T-helper 2 cell treated with Interferon-gamma antibody and Interleukin-4, amounts not matched to agents 5 μg/mL and 100 μg/mL, for 36 hours (primary cell): ENCODE results near the gene GCNT4.
A peak's percentile ranks its signal among the peaks of the same experiment; 100 is the strongest.

Experiments used
- DNase-seq: peaks from one replicate; pipeline ENCODE4 v3.0.0; 2021; ENCODE audit warnings: low spot score
- H3K27ac Mint-ChIP-seq: one replicate; pipeline ENCODE4 v1.8.0; 2021; ENCODE audit warnings: mild to moderate bottlenecking, mixed read lengths
- H3K27me3 Mint-ChIP-seq: one replicate; pipeline ENCODE4 v1.8.0; 2021; ENCODE audit warnings: low read depth, mixed read lengths
- H3K36me3 Mint-ChIP-seq: one replicate; pipeline ENCODE4 v1.8.0; 2021; ENCODE audit warnings: low read depth, mixed read lengths
- H3K4me1 Mint-ChIP-seq: one replicate; pipeline ENCODE4 v1.8.0; 2021; ENCODE audit warnings: low read depth, mixed read lengths
- H3K4me3 Mint-ChIP-seq: one replicate; pipeline ENCODE4 v1.8.0; 2022; ENCODE audit warnings: mild to moderate bottlenecking, moderate library complexity, mixed read lengths
- H3K9me3 Mint-ChIP-seq: one replicate; pipeline ENCODE4 v1.8.0; 2021; ENCODE audit warnings: mixed read lengths

Gene GCNT4

DNA sequence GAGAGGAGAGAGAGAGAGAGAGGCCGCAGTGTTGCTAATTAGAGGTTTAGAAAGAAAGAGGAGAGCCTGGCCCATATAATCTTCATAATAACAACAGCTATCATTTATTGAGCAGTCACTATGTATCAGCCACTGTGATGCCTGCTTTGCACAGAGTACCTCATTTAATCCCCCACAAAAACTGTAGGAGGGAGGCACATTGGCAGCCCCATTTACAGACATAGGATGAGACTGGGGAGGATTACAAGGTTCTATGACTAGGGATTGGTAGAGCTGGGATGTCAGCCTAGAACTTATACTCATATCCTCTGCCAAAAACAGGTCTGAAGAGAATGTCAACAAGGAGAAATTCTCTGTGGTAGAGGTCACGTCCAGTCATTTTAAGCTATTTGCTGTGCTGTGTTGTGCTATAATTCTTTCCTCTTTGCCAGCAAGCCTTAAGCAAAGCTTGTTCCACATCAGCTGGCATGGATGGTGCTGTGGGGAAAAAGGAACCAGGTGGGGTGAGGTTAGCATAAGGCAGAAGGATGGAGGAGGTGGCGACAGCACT, 6.7 kb upstream of the GCNT4 start:
- Mint-ChIP-seq H3K27me3 (peaks cover 21% of the 10 kb centered on the region), H3K4me1 (peaks cover 32% of the 10 kb centered on the region), H3K4me3 (no peak overlapping the region), H3K27ac (peak overlapping the region; percentile 2), H3K36me3 (no peaks in the 10 kb centered on the region), H3K9me3 (no peaks in the 10 kb centered on the region)
- DNase-seq: no peak

DNA sequence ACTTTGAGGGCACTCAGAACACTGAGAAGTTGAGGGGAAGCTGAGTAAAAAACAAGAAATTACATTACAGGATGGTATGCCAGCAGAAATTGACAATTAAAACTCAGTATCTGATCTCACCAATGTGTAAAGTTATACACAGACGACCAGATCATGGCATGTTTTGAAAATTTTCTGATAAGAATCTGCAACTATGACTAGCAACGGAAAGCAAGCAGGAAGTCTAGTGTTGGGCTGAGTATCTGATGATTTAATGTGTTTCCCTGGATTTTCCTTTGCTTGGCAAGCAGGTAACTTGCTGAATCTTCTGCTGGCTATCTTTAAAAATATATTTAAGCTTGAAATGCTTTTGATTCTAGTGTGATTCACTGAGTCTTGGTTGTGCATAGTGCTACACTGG, 5.2 kb upstream of the GCNT4 start:
- Mint-ChIP-seq H3K36me3 (no peaks in the 10 kb centered on the region), H3K27me3 (peaks cover 27% of the 10 kb centered on the region), H3K9me3 (no peaks in the 10 kb centered on the region), H3K4me1 (peaks cover 33% of the 10 kb centered on the region), H3K4me3 (peak overlapping the region; percentile 6), H3K27ac (peak overlapping the region; percentile 60)
- DNase-seq: no peak

DNA sequence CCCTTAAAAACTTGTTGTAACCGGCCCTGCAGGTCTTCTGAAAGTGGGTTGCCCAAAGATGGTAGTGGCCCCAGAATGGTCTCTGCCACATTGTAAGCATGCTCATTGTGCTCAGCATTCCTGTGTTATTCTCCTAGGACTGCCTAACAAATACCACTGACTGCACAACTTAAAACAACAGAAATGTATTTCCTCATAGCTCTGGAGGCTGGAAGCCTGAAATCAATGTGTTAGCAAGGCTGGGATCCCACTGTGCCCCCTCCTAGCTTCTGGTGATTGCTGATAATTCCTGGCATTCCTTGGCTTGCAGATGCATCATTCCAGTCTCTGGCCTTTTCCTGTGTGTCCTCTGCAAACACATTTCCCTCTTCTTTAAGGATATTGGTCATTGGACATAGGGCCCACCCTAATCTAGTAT, 3.4 kb upstream of the GCNT4 start:
- Mint-ChIP-seq H3K9me3 (no peaks in the 10 kb centered on the region), H3K27me3 (peaks cover 43% of the 10 kb centered on the region), H3K4me3 (no peak overlapping the region), H3K4me1 (peaks cover 46% of the 10 kb centered on the region), H3K27ac (no peak overlapping the region), H3K36me3 (no peaks in the 10 kb centered on the region)
- no peak for DNase-seq

DNA sequence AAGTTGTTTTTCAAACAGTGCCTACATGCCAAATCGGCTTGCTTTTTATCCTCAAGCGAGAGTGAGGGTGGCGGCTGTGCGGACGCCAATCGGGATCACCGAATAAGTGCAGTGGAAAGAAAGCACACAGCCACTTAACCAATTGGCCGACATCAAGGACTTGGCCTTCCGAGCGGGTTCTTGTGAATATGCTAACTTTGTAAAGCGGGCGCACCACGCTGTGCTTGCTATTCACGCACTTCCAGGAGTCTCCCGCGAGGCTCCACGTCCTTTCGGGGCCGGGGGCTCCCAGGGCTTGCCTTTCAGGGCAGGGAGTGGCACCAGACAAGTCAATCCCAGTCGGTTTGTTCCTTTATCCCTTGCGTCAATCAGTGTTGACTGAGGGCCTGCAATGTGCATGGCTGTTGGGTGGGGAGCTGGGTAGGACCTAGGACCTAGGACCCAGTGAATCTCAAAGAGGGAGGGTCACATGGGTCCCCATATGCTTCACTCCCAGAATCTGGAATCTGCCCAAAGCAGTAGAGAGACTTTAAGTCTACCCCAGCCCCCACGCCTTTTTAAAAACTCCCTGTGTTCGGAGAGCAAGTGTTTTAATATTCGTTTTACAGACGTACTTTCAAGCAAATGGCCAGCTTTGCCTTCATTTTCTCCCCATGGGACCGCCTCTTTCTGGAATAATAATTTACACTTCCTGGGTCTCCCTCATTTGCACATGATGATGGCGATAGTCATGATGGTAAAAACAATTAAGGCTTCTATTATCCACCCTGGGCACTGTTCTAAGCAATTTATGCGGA, 2.0 kb upstream of the GCNT4 start:
- H3K27ac Mint-ChIP-seq: no peak overlapping the region
- H3K4me3 Mint-ChIP-seq: peak overlapping the region; percentile 80
- H3K27me3 Mint-ChIP-seq: peaks cover 48% of the 10 kb centered on the region
- no peak for DNase-seq
- no peaks in the 10 kb centered on the region for H3K36me3 Mint-ChIP-seq
- H3K9me3 Mint-ChIP-seq: no peaks in the 10 kb centered on the region
- H3K4me1 Mint-ChIP-seq: peaks cover 50% of the 10 kb centered on the region

DNA sequence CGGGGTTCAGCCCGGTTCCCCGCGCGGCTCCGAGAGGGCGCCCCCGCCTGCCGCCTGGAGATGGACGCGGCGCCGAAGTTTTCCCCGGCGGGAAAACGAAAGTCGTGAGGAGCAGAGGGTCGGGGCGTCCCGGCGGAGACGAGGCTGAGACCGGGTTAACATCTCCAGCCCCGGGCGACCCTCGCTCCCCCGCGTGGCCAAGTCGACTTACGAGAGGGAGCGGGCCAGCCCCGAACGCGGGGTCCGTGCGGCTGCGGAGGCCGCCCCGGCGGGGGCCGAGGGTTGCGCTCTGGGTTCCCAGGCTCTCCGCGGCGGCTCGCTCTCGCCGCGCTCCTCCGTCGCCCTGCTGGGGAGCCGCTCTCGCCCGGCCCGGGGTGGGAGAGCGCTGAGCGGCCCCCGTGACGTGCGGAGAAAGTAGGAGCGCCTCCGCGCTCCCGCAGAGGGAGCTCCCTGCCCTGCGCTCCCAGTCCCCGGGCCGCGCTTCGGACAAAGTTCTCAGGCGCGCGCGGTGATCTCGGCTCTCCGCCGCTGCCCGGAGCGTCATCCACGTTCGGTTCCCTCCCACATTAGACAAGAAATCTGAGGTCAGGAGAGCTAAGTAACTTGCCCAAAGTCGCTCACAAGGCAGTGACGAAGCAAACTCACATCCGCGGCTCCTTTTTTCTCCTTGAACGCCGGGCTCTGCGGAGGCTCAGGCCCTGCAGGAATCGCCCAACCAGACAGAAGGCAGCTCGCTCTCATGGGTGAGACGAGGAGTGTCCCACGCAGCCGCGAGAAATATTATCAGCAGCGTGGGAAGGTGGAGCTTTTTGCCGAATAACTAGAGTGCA, 1.2 kb upstream of the GCNT4 start:
- Mint-ChIP-seq H3K27ac (peak overlapping the region; percentile 52), H3K9me3 (no peaks in the 10 kb centered on the region), H3K4me3 (peak overlapping the region; percentile 80), H3K27me3 (peaks cover 48% of the 10 kb centered on the region), H3K4me1 (peaks cover 48% of the 10 kb centered on the region), H3K36me3 (no peaks in the 10 kb centered on the region)
- peak; percentile 52 for DNase-seq

DNA sequence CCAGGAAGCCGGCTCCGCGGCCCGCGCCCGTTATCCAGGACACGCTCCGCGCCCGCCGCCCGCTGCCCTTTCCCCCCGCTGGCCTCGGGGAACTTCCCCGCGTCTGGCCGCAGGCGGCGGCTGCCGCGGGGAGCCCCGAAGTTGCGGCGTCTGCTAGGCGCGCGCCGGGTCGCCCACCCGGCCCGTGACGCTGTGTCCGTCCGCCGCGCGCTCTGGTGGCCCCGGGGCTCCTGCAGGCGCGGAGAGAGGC, 621 bp upstream of the GCNT4 start:
- no peaks in the 10 kb centered on the region for H3K36me3 Mint-ChIP-seq
- H3K27me3 Mint-ChIP-seq: peaks cover 48% of the 10 kb centered on the region
- H3K27ac Mint-ChIP-seq: no peak overlapping the region
- H3K4me1 Mint-ChIP-seq: peaks cover 48% of the 10 kb centered on the region
- peak; percentile 31 for DNase-seq
- H3K9me3 Mint-ChIP-seq: no peaks in the 10 kb centered on the region
- H3K4me3 Mint-ChIP-seq: no peak overlapping the region

DNA sequence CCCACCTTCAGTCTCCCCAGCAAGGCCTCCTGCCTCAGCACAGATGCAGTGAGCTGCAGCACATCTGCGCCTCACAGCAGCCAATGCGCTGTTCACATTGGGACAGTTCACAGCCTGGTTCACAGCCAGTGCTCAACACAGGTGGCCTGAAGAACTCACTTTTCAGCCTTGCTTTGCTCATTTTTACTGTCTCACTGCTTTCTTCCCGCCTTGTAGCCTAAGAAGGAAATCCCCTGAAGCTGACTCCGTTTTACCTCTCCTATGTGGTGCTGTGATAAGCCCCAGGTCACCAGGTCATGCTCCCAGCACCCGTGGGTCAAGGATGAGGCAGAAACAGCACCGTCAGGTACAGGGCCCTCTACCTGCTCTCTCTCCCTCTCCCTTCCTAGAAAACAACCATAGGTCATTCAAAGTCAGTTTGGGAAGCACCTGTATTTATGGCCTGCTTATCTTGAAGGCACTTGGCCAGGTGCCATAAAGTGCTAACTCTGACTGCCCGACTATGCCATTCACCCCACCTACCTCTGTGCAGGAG, 1.1 kb downstream of the GCNT4 start:
- Mint-ChIP-seq H3K27me3 (peaks cover 47% of the 10 kb centered on the region), H3K27ac (no peak overlapping the region), H3K36me3 (no peaks in the 10 kb centered on the region), H3K4me3 (peak overlapping the region; percentile 84), H3K4me1 (peaks cover 41% of the 10 kb centered on the region), H3K9me3 (no peaks in the 10 kb centered on the region)
- no peak for DNase-seq

DNA sequence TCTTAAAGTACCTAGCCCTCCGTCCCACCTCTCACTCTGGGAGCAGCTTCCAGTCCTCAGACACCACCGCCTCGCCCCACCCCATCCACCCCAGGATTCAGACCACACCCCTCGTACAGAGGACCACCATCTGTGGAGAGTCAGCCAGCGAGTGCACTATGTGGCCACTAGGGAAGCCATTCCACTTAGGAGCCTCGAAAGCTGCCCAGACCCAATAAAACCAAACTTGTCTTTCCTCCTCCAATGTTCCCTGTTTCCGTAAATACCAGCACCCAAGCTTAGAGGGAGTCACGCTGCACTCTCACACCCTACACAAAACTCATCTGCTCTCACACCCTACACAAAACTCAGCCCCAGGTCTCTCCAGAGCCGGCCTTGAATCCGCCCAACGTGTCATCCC, 1.9 kb downstream of the GCNT4 start:
- no peak for DNase-seq
- H3K4me3 Mint-ChIP-seq: no peak overlapping the region
- H3K27me3 Mint-ChIP-seq: peaks cover 39% of the 10 kb centered on the region
- no peaks in the 10 kb centered on the region for H3K36me3 Mint-ChIP-seq
- peak overlapping the region; percentile 11 for H3K27ac Mint-ChIP-seq
- no peaks in the 10 kb centered on the region for H3K9me3 Mint-ChIP-seq
- H3K4me1 Mint-ChIP-seq: peaks cover 41% of the 10 kb centered on the region

DNA sequence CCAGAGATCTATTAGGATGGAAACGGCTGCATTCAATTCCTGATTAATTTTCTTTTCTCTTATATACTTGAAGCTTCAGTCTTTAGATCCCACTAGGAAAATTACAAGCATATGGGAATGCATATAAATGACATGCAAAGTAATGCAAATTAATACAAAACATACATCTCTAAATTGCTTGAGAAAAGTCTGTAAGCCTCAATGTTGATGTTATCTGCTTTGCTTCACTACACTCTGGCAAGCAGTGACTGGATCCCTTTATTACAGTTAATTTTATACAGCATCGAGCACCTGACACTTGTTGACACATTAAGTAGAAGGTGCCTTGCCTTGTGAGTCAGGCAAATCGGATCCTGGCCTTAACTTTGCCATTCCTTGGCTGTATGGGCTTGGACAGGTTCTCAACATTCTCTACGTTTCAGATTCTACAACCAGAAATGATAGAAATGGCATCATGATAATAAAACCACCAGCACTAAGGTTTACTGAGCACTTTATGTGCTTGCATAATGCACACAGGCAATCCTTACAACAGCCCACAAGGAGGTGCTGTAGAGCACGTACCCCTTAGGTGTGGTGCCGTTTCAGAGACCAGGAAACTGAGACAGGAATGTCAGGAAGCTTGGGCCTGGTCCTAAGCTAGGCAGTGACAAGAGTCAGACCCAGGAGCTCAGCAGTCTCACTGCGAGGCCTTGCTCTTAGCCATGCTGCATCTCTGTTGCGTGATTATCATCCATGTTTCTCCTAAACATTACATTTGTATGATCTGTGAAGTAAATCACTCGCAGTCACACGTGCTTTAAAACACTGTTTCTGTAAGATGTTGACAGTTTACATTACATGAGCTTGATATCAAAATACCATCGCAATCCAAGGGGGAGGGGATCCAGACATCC, 2.7 kb downstream of the GCNT4 start:
- Mint-ChIP-seq H3K27ac (no peak overlapping the region), H3K36me3 (peaks cover 3% of the 10 kb centered on the region), H3K27me3 (peaks cover 33% of the 10 kb centered on the region)

DNA sequence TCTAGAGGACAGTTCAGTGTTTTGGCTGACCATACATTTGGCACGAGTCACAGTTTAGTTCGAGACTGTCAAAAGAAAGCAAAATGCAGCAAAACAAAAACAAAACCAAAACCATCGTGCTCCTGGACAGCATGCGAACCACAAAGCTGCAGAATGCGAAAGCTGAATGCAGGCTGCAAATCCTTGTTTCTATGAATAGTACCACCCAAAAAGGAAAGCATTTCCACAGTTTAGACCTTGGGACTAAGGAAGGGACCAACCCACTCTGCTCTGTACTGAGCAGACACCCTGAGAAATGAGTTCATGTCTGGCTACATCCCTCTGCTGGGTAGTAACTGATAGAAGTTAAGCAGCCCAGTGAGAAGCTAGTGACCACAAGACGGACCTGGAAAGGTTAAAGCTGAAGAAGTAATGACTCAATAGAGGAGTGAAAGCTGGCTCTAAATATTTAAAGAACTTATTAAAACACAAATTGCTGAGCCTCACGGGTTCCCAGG, 3.9 kb downstream of the GCNT4 start:
- no peak overlapping the region for H3K27ac Mint-ChIP-seq
- H3K9me3 Mint-ChIP-seq: peaks cover 4% of the 10 kb centered on the region
- peaks cover 46% of the 10 kb centered on the region for H3K4me1 Mint-ChIP-seq
- DNase-seq: no peak
- H3K4me3 Mint-ChIP-seq: no peak overlapping the region
- peaks cover 26% of the 10 kb centered on the region for H3K27me3 Mint-ChIP-seq
- peaks cover 3% of the 10 kb centered on the region for H3K36me3 Mint-ChIP-seq

More for the DNA sequence above, 2.7 kb downstream of the GCNT4 start:
- Mint-ChIP-seq H3K4me3 (no peak overlapping the region), H3K9me3 (peaks cover 4% of the 10 kb centered on the region), H3K4me1 (peaks cover 47% of the 10 kb centered on the region)
- DNase-seq: peak; percentile 41

DNA sequence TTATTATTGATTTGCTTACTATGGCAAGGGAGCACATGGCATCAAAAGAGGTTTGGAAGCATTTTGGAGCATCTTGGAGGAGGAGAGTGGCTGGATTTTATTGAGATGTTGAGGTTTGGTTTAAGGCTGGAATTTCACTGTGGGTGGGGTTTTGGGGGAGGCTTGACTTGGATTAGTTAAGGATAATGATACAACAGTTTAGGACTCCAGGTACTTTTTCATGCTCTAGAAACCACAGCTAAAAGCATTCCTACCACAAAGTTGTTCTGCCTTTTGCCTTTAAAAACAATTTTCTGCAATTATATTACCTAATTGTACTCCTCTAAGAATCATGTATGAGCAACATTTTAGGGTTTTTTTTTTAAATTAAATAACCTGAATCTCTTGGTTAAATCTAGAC, 5.0 kb downstream of the GCNT4 start:
- Mint-ChIP-seq H3K27ac (no peak overlapping the region), H3K4me1 (peaks cover 45% of the 10 kb centered on the region), H3K36me3 (peaks cover 3% of the 10 kb centered on the region)

DNA sequence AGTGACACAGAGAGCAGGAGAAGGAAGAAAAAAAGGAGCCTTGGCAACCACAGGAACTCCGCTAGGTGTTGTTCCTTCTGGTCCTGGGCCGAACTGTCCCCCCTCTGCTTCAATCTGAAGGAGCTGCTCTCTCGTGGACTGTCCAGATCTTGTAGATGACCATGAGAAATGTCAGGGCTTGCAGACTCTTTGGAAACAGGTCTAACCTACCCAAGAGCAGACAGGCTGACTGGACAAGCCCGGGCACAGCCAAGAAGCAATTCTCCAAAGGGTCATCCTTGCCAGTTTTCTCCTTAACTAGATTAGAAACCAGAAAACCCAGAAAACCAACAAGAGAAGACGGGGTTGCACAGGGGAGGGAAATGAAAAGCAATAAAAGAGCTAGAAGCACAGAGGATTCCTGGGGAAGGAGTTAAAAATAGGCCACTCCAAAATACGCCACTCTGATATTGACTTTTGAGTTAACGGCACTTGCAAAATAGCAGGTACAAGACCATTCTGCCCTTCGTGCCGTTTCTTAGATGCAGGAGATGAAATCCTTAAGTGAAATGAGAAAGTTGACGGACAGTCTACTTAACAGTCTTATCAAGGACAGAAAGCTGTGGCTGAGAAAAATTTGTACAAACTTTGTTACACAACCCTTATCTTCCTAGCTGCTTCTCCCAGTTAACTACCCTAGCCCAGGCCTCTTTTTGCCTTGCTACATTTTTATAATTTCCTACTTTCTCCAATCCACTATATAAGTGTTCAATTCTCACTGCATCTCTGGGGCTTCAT, 5.8 kb downstream of the GCNT4 start:
- H3K27ac Mint-ChIP-seq: no peak overlapping the region
- H3K9me3 Mint-ChIP-seq: peaks cover 4% of the 10 kb centered on the region
- peaks cover 28% of the 10 kb centered on the region for H3K27me3 Mint-ChIP-seq
- peaks cover 39% of the 10 kb centered on the region for H3K4me1 Mint-ChIP-seq
- no peak for DNase-seq
- no peak overlapping the region for H3K4me3 Mint-ChIP-seq
- peaks cover 3% of the 10 kb centered on the region for H3K36me3 Mint-ChIP-seq

More for the DNA sequence above, 5.0 kb downstream of the GCNT4 start:
- Mint-ChIP-seq H3K27me3 (peaks cover 31% of the 10 kb centered on the region), H3K4me3 (no peak overlapping the region), H3K9me3 (peaks cover 4% of the 10 kb centered on the region)
- no peak for DNase-seq

DNA sequence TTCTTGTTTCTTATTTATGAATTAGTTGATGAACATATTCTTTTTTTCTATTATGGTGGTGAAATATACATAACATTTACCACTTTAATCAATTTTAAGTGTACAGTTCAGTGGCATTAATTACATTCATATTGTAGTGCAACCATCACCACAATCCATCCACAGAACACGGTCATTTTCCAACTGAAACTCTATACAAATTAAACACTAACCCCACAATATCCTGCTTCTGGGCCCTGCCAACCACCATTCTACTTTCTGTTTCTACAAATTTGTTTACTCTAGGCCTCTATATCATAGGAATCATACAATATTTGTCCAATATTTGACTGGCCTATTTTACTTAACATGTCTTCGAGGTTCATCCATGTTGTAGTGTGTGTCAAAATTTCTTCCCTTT, 7.3 kb downstream of the GCNT4 start:
- peaks cover 16% of the 10 kb centered on the region for H3K27me3 Mint-ChIP-seq
- DNase-seq: no peak
- H3K4me1 Mint-ChIP-seq: peaks cover 25% of the 10 kb centered on the region
- peaks cover 3% of the 10 kb centered on the region for H3K36me3 Mint-ChIP-seq
- H3K4me3 Mint-ChIP-seq: no peak overlapping the region
- peaks cover 4% of the 10 kb centered on the region for H3K9me3 Mint-ChIP-seq
- H3K27ac Mint-ChIP-seq: no peak overlapping the region
